ENCODE results near the gene NPEPL1. TPM values are rescaled to one million over a fixed set of nuclear protein-coding genes. Genes with fewer than 3 reads are reported as not detected.
A peak's percentile ranks its signal among the peaks of the same experiment; 100 is the strongest.

Gene NPEPL1
- total RNA-seq, 2 donors from 2014 or later = 12.2 to 14.1 TPM

GRCh38 chr20:58706975-58707681 is 14.5 kb downstream of the NPEPL1 start:
- DNase-seq (ENCODE audit: low spot score) = peak; percentile 42
- no peak overlapping the region for H3K4me3 ChIP-seq
- H3K4me1 ChIP-seq = no peaks in the 10 kb centered on the region
- no peak overlapping the region for H3K27ac ChIP-seq
- no peaks in the 10 kb centered on the region for H3K27me3 ChIP-seq
- H3K36me3 ChIP-seq = peaks cover 22% of the 10 kb centered on the region
- no peaks in the 10 kb centered on the region for H3K9me3 ChIP-seq
- TF ChIP-seq CTCF (IDR thresholded peaks at IDR 0.05) = no peak

GRCh38 chr20:58707770-58708169 is 15.2 kb downstream of the NPEPL1 start:
- no peaks in the 10 kb centered on the region for H3K27me3 ChIP-seq
- no peaks in the 10 kb centered on the region for H3K4me1 ChIP-seq
- DNase-seq (ENCODE audit: low spot score) = peak; percentile 11
- peaks cover 20% of the 10 kb centered on the region for H3K36me3 ChIP-seq
- no peaks in the 10 kb centered on the region for H3K9me3 ChIP-seq
- H3K4me3 ChIP-seq = no peak overlapping the region
- TF ChIP-seq CTCF (IDR thresholded peaks at IDR 0.05) = no peak
- H3K27ac ChIP-seq = no peak overlapping the region

GRCh38 chr20:58708246-58708931 is 15.8 kb downstream of the NPEPL1 start:
- peaks cover 17% of the 10 kb centered on the region for H3K36me3 ChIP-seq

GRCh38 chr20:58709013-58709702 is 16.6 kb downstream of the NPEPL1 start:
- no peak for TF ChIP-seq CTCF (IDR thresholded peaks at IDR 0.05)
- no peak overlapping the region for H3K27ac ChIP-seq
- H3K4me1 ChIP-seq = no peaks in the 10 kb centered on the region
- H3K36me3 ChIP-seq = peaks cover 9% of the 10 kb centered on the region
- no peak overlapping the region for H3K4me3 ChIP-seq
- H3K9me3 ChIP-seq = no peaks in the 10 kb centered on the region
- H3K27me3 ChIP-seq = no peaks in the 10 kb centered on the region
- DNase-seq (ENCODE audit: low spot score) = peak; percentile 26

More at GRCh38 chr20:58708246-58708931, 15.8 kb downstream of the NPEPL1 start:
- Histone ChIP-seq H3K27ac (no peak overlapping the region), H3K27me3 (no peaks in the 10 kb centered on the region), H3K9me3 (no peaks in the 10 kb centered on the region), H3K4me1 (no peaks in the 10 kb centered on the region), H3K4me3 (no peak overlapping the region)
- no peak for TF ChIP-seq CTCF (IDR thresholded peaks at IDR 0.05)
- peak; percentile 32 for DNase-seq (ENCODE audit: low spot score)

GRCh38 chr20:58709703-58710039 is 17.1 kb downstream of the NPEPL1 start:
- Histone ChIP-seq H3K4me1 (no peaks in the 10 kb centered on the region), H3K4me3 (no peak overlapping the region), H3K27me3 (no peaks in the 10 kb centered on the region), H3K9me3 (no peaks in the 10 kb centered on the region), H3K27ac (no peak overlapping the region), H3K36me3 (peaks cover 4% of the 10 kb centered on the region)
- TF ChIP-seq CTCF (IDR thresholded peaks at IDR 0.05) = no peak
- DNase-seq (ENCODE audit: low spot score) = peak; percentile 40

Data from right atrium auricular region (tissue), 2 donors.